Liver (tissue), 9 donors: ENCODE measurements around the gene TMEM170B. TPM values are rescaled to one million over a fixed set of nuclear protein-coding genes. Genes with fewer than 3 reads are reported as not detected.

Experiments used
- DNase-seq: peaks from one replicate; pipeline ENCODE4 v3.0.0-alpha.2; 2017; ENCODE audit warnings: low spot score
- H3K27ac ChIP-seq, 2 donors: one replicate each; pipeline ENCODE4 v1.7.0; 2013; ENCODE audit warnings: inconsistent platforms in 2 of 2, low read length in 2 of 2, control low read depth in 1 of 2, low read depth in 1 of 2, mild to moderate bottlenecking in 1 of 2
- H3K27me3 ChIP-seq, 4 donors: one replicate each; pipeline versions ENCODE4 v1.6.1 to v1.7.0; 2013; ENCODE audit warnings: low read length in 3 of 4, inconsistent platforms in 1 of 4, mild to moderate bottlenecking in 1 of 4, moderate library complexity in 1 of 4; ENCODE audit not compliant: control insufficient read depth in 4 of 4, insufficient read depth in 4 of 4
- H3K36me3 ChIP-seq, 4 donors: one replicate each; pipeline versions ENCODE4 v1.6.1 to v1.7.0; 2013; ENCODE audit warnings: low read length in 3 of 4, mild to moderate bottlenecking in 3 of 4, low read depth in 1 of 4, moderate library complexity in 1 of 4; ENCODE audit not compliant: control insufficient read depth in 4 of 4, insufficient read depth in 3 of 4
- H3K4me1 ChIP-seq, 4 donors: one replicate each; pipeline versions ENCODE4 v1.6.1 to v1.7.0; 2013; ENCODE audit warnings: low read length in 3 of 4, mild to moderate bottlenecking in 3 of 4, moderate library complexity in 1 of 4; ENCODE audit not compliant: control insufficient read depth in 4 of 4, insufficient read depth in 4 of 4
- H3K4me3 ChIP-seq, 3 donors: one replicate each; pipeline versions ENCODE4 v1.6.1 to v1.7.0; 2013; ENCODE audit warnings: low read length in 3 of 3, control low read depth in 1 of 3, low read depth in 1 of 3, mild to moderate bottlenecking in 1 of 3
- H3K9ac ChIP-seq, 2 donors: one replicate each; pipeline ENCODE4 v1.7.0; 2013; ENCODE audit warnings: low read length in 2 of 2, mild to moderate bottlenecking in 2 of 2, moderate library complexity in 2 of 2, control low read depth in 1 of 2, low read depth in 1 of 2
- H3K9me3 ChIP-seq, 4 donors: one replicate each; pipeline versions ENCODE4 v1.6.1 to v1.7.0; 2013; ENCODE audit warnings: low read length in 3 of 4; ENCODE audit not compliant: control insufficient read depth in 4 of 4
- ATF3 ChIP-seq: IDR thresholded peaks from 2 replicates; pipeline ENCODE4 v1.6.1; 2016; ENCODE audit warnings: antibody characterized with exemption
- EGR1 ChIP-seq, 2 donors: IDR thresholded peaks; 2 replicates each; pipeline ENCODE4 v1.6.1; 2016 to 2018; ENCODE audit warnings: antibody characterized with exemption in 2 of 2, low read depth in 2 of 2
- FOXA1 ChIP-seq: IDR thresholded peaks from 2 replicates; pipeline ENCODE4 v1.6.1; 2016; ENCODE audit warnings: antibody characterized with exemption
- FOXA2 ChIP-seq: IDR thresholded peaks from 2 replicates; pipeline ENCODE4 v1.6.1; 2016; ENCODE audit warnings: antibody characterized with exemption
- GABPA ChIP-seq, 2 donors: IDR thresholded peaks in 1 of 2; conservative IDR thresholded peaks in 1 of 2; 2 replicates each; pipeline ENCODE4 v1.6.1; 2016; ENCODE audit warnings: antibody characterized with exemption in 2 of 2, mild to moderate bottlenecking in 1 of 2, moderate library complexity in 1 of 2
- HNF4A ChIP-seq, 2 donors: conservative IDR thresholded peaks; 2 replicates each; pipeline ENCODE4 v1.6.1; 2016; ENCODE audit warnings: antibody characterized with exemption in 2 of 2, mild to moderate bottlenecking in 2 of 2
- HNF4G ChIP-seq: IDR thresholded peaks from 2 replicates; pipeline ENCODE4 v1.6.1; 2016; ENCODE audit warnings: antibody characterized with exemption
- JUND ChIP-seq, 2 donors: IDR thresholded peaks; 2 replicates each; pipeline ENCODE4 v1.6.1; 2016; ENCODE audit warnings: antibody characterized with exemption in 2 of 2
- MAX ChIP-seq: IDR thresholded peaks from 2 replicates; pipeline ENCODE4 v1.6.1; 2016; ENCODE audit warnings: antibody characterized with exemption
- NR2F2 ChIP-seq: IDR thresholded peaks from 2 replicates; pipeline ENCODE4 v1.6.1; 2016; ENCODE audit warnings: antibody characterized with exemption
- RAD21 ChIP-seq, 2 donors: IDR thresholded peaks; 2 replicates each; pipeline ENCODE4 v1.6.1; 2016; ENCODE audit warnings: antibody characterized with exemption in 2 of 2, mild to moderate bottlenecking in 2 of 2
- REST ChIP-seq: IDR thresholded peaks from 2 replicates; pipeline ENCODE4 v1.6.1; 2016; ENCODE audit warnings: antibody characterized with exemption, mild to moderate bottlenecking
- RXRA ChIP-seq, 2 donors: IDR thresholded peaks; 2 replicates each; pipeline ENCODE4 v1.6.1; 2017 to 2018; ENCODE audit warnings: antibody characterized with exemption in 2 of 2, mild to moderate bottlenecking in 1 of 2
- SP1 ChIP-seq: IDR thresholded peaks from 2 replicates; pipeline ENCODE4 v1.6.1; 2018; ENCODE audit warnings: antibody characterized with exemption, mild to moderate bottlenecking
- TAF1 ChIP-seq: conservative IDR thresholded peaks from 2 replicates; pipeline ENCODE4 v1.6.1; 2016; ENCODE audit warnings: antibody characterized with exemption, mild to moderate bottlenecking
- YY1 ChIP-seq: IDR thresholded peaks from 2 replicates; pipeline ENCODE4 v1.6.1; 2016; ENCODE audit warnings: antibody characterized with exemption, mild to moderate bottlenecking
- WGBS: extraction: QIAGEN DNeasy Blood & Tissue Kit; methylation state at CpG from one replicate; pipeline ENCODE4 v1.1.7; 2013; 5-methylcytosine and 5-hydroxymethylcytosine counted together
- polyA plus RNA-seq, 2 donors: library from polyadenylated mRNA; stranded (reverse) in 1 of 2; unstranded in 1 of 2; fragments of 200-250 nt in 1 of 2; fragments of >200 nt in 1 of 2; fragmentation: Nextera tagmentation in 1 of 2; extraction: Ambion mirVana in 1 of 2; gene quantifications; one replicate each; pipeline versions ENCODE4 v1.2.1 to v1.2.3, GENCODE V29; 2013 to 2015
- total RNA-seq, 2 donors: library from RNA; depleted of rRNA; stranded (reverse); fragments of >200 nt; gene quantifications; one replicate each; pipeline ENCODE4 v1.2.3, GENCODE V29; 2014
- TF ChIP-seq, protein P1 (sequence below): fragments of 150-350 bp; IDR thresholded peaks from 2 replicates; pipeline ENCODE4 v1.5.1; 2017; ENCODE audit warnings: improper control_type of control experiment, low read depth, low read length; ENCODE audit not compliant: missing input control
- TF ChIP-seq, protein P2 (sequence below): IDR thresholded peaks from 2 replicates; pipeline ENCODE4 v1.6.1; 2016; ENCODE audit warnings: antibody characterized with exemption
- donor health status: healthy.
- donor health status: healthy.
- donor health status: healthy.
- donor health status: healthy.
- donor health status: healthy.

Gene TMEM170B
- total and polyA plus RNA-seq, 4 donors = 1.8 to 11.0 (median 6.1) TPM

GRCh38 chr6:11509471-11509870, 28.1 kb upstream of the TMEM170B start:
- Histone ChIP-seq H3K9ac (no peak overlapping the region), H3K9me3 (no peaks in the 10 kb centered on the region), H3K4me3 (no peak overlapping the region), H3K36me3 (no peaks in the 10 kb centered on the region), H3K4me1 (no peaks in the 10 kb centered on the region), H3K27me3 (no peaks in the 10 kb centered on the region), H3K27ac (no peak overlapping the region)
- no peak for TF ChIP-seq REST
- no peak for TF ChIP-seq EGR1 (IDR thresholded peaks at IDR 0.05; ENCODE audit: low read depth in 2 of 2)
- no peak for TF ChIP-seq SP1
- no peak for TF ChIP-seq MAX
- TF ChIP-seq RXRA (IDR thresholded peaks at IDR 0.05) = no peak
- TF ChIP-seq, protein P1, sequence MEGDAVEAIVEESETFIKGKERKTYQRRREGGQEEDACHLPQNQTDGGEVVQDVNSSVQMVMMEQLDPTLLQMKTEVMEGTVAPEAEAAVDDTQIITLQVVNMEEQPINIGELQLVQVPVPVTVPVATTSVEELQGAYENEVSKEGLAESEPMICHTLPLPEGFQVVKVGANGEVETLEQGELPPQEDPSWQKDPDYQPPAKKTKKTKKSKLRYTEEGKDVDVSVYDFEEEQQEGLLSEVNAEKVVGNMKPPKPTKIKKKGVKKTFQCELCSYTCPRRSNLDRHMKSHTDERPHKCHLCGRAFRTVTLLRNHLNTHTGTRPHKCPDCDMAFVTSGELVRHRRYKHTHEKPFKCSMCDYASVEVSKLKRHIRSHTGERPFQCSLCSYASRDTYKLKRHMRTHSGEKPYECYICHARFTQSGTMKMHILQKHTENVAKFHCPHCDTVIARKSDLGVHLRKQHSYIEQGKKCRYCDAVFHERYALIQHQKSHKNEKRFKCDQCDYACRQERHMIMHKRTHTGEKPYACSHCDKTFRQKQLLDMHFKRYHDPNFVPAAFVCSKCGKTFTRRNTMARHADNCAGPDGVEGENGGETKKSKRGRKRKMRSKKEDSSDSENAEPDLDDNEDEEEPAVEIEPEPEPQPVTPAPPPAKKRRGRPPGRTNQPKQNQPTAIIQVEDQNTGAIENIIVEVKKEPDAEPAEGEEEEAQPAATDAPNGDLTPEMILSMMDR = no peak
- no peak for TF ChIP-seq NR2F2
- no peak for TF ChIP-seq YY1
- no peak for TF ChIP-seq FOXA1
- TF ChIP-seq ATF3 = no peak
- TF ChIP-seq RAD21 (IDR thresholded peaks at IDR 0.05) = no peak
- TF ChIP-seq GABPA (IDR thresholded peaks at IDR 0.05 in 1 of 2, conservative IDR thresholded peaks at IDR 0.05 in 1 of 2) = no peak
- TF ChIP-seq HNF4G = no peak
- TF ChIP-seq HNF4A (conservative IDR thresholded peaks at IDR 0.05) = no peak
- no peak for TF ChIP-seq FOXA2
- no peak for TF ChIP-seq TAF1
- TF ChIP-seq, protein P2, sequence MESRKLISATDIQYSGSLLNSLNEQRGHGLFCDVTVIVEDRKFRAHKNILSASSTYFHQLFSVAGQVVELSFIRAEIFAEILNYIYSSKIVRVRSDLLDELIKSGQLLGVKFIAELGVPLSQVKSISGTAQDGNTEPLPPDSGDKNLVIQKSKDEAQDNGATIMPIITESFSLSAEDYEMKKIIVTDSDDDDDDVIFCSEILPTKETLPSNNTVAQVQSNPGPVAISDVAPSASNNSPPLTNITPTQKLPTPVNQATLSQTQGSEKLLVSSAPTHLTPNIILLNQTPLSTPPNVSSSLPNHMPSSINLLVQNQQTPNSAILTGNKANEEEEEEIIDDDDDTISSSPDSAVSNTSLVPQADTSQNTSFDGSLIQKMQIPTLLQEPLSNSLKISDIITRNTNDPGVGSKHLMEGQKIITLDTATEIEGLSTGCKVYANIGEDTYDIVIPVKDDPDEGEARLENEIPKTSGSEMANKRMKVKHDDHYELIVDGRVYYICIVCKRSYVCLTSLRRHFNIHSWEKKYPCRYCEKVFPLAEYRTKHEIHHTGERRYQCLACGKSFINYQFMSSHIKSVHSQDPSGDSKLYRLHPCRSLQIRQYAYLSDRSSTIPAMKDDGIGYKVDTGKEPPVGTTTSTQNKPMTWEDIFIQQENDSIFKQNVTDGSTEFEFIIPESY = no peak
- TF ChIP-seq JUND (IDR thresholded peaks at IDR 0.05) = no peak
- no peak for DNase-seq
- WGBS = 98% methylated on average over 3 of the region's 3 CpGs
